K562 (cell line): Measurements from ENCODE around the gene DGAT2L6. TPM values are rescaled to one million over a fixed set of nuclear protein-coding genes. Genes with fewer than 3 reads are reported as not detected.

Experiments
- CEBPB ChIP-seq: fragments of 450-650 bp; IDR thresholded peaks from 2 replicates; pipeline ENCODE4 v1.6.1; 2016; ENCODE audit warnings: missing genetic modification characterization, missing compliant biosample characterization
- ETS2 ChIP-seq: IDR thresholded peaks from 2 replicates; pipeline ENCODE4 v1.6.1; 2016; ENCODE audit warnings: borderline replicate concordance, missing genetic modification characterization, mild to moderate bottlenecking, moderate library complexity, missing compliant biosample characterization; ENCODE audit not compliant: poor library complexity, severe bottlenecking
- SAFB ChIP-seq: fragments of 200-400 bp; formaldehyde crosslinking; IDR thresholded peaks from 2 replicates; pipeline ENCODE4 v1.6.1; 2017; ENCODE audit warnings: low read depth, low read length, borderline replicate concordance
- TEAD4 ChIP-seq, 2 experiments: sonication (generic) in 1 of 2; formaldehyde crosslinking in 1 of 2; IDR thresholded peaks; 2 replicates each; pipeline versions ENCODE4 v1.6.1 to v1.8.0; 2012 to 2022; ENCODE audit warnings: borderline replicate concordance in 1 of 2, inconsistent platforms in 1 of 2, low read length in 1 of 2, mild to moderate bottlenecking in 1 of 2, missing genetic modification reagents in 1 of 2
- polyA plus RNA-seq, 8 experiments: library from polyadenylated mRNA; depleted of rRNA in 4 of 8; stranded (reverse) in 5 of 8; unstranded in 3 of 8; fragments of >200 nt; fragmentation: Nextera tagmentation in 2 of 8; fragmentation: Illumina TruSeq in 1 of 8; extraction: Ambion mirVana in 2 of 8; extraction: Trizol in 1 of 8; gene quantifications; 2 replicates each; pipeline versions ENCODE4 v1.2.1 to v1.2.3, GENCODE V29; 2011 to 2014; ENCODE audit warnings: inconsistent platforms in 1 of 8, missing spikeins in 1 of 8
- total RNA-seq, 7 experiments: library from RNA; depleted of rRNA in 6 of 7; stranded (reverse); fragments of >200 nt in 6 of 7; fragmentation: Illumina TruSeq in 2 of 7; extraction: Trizol in 2 of 7; gene quantifications; 2 replicates each; pipeline versions ENCODE4 v1.2.1 to v1.2.3, GENCODE V29; 2011 to 2021; ENCODE audit warnings: low replicate concordance in 1 of 7
- TF ChIP-seq, protein P1 (sequence below): fragments of 450-650 bp; IDR thresholded peaks from 2 replicates; pipeline ENCODE4 v1.6.1; 2016; ENCODE audit warnings: mild to moderate bottlenecking, moderate library complexity
- TF ChIP-seq, protein P2 (sequence below): sonication (generic); formaldehyde crosslinking; IDR thresholded peaks from 2 replicates; pipeline ENCODE4 v1.8.0; 2022; ENCODE audit warnings: mild to moderate bottlenecking, low read depth, missing genetic modification reagents
- TF ChIP-seq, protein P3 (sequence below): fragments of 450-650 bp; formaldehyde crosslinking; conservative IDR thresholded peaks from 2 replicates; pipeline ENCODE4 v1.4.0; 2022; ENCODE audit warnings: mild to moderate bottlenecking, missing genetic modification characterization

DGAT2L6 gene
- total and polyA plus RNA-seq, 9 of the 15 experiments (the other 6 are each of a cell fraction or from before 2014, with no cell fraction given) = not detected

DNA sequence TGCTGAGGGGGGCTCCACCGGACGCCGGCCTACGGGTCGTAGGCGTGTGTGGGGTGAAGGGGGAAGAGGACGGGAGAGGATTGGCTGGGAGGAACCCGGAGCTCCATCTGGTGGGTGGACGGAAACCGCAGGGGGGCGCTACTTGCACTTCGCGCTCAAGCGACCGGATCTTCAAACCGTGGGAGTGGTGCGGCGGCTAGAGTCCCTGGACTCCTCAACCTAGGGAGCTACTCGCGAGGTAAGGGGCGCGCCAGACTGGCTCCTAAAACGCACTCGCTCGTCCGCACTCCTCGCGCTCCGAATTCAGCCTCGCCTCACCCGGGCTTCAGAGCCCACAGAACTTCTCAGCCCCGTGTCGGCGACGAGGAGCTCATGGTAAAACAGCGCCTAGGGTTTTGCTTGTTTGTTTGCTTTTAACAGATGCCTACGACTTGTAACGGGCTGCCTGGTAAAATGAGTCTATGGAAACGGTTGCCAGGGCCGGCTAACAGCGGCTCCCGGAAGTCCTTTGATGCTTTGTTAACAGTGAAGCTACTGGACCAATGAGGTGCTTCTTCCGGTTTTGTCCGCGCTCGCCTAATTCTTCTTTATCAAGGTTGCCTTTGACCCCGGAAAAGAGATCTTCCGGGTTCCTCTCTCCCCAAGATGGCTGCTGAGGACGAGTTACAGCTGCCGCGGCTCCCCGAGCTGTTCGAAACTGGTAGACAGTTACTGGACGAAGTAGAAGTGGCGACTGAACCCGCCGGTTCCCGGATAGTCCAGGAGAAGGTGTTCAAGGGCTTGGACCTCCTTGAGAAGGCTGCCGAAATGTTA lies 43.8 kb upstream of the DGAT2L6 start, which contains the start of gene IGBP1 (continued):
- TF ChIP-seq TEAD4 (IDR thresholded peaks at IDR 0.05; ENCODE audit: low read length) (no peak), TEAD4 (CRISPR knock-in tag; IDR thresholded peaks at IDR 0.05; ENCODE audit: borderline replicate concordance) (no peak), CEBPB (no peak), ETS2 (tag) (no peak), SAFB (no peak)
- TF ChIP-seq, protein P1, sequence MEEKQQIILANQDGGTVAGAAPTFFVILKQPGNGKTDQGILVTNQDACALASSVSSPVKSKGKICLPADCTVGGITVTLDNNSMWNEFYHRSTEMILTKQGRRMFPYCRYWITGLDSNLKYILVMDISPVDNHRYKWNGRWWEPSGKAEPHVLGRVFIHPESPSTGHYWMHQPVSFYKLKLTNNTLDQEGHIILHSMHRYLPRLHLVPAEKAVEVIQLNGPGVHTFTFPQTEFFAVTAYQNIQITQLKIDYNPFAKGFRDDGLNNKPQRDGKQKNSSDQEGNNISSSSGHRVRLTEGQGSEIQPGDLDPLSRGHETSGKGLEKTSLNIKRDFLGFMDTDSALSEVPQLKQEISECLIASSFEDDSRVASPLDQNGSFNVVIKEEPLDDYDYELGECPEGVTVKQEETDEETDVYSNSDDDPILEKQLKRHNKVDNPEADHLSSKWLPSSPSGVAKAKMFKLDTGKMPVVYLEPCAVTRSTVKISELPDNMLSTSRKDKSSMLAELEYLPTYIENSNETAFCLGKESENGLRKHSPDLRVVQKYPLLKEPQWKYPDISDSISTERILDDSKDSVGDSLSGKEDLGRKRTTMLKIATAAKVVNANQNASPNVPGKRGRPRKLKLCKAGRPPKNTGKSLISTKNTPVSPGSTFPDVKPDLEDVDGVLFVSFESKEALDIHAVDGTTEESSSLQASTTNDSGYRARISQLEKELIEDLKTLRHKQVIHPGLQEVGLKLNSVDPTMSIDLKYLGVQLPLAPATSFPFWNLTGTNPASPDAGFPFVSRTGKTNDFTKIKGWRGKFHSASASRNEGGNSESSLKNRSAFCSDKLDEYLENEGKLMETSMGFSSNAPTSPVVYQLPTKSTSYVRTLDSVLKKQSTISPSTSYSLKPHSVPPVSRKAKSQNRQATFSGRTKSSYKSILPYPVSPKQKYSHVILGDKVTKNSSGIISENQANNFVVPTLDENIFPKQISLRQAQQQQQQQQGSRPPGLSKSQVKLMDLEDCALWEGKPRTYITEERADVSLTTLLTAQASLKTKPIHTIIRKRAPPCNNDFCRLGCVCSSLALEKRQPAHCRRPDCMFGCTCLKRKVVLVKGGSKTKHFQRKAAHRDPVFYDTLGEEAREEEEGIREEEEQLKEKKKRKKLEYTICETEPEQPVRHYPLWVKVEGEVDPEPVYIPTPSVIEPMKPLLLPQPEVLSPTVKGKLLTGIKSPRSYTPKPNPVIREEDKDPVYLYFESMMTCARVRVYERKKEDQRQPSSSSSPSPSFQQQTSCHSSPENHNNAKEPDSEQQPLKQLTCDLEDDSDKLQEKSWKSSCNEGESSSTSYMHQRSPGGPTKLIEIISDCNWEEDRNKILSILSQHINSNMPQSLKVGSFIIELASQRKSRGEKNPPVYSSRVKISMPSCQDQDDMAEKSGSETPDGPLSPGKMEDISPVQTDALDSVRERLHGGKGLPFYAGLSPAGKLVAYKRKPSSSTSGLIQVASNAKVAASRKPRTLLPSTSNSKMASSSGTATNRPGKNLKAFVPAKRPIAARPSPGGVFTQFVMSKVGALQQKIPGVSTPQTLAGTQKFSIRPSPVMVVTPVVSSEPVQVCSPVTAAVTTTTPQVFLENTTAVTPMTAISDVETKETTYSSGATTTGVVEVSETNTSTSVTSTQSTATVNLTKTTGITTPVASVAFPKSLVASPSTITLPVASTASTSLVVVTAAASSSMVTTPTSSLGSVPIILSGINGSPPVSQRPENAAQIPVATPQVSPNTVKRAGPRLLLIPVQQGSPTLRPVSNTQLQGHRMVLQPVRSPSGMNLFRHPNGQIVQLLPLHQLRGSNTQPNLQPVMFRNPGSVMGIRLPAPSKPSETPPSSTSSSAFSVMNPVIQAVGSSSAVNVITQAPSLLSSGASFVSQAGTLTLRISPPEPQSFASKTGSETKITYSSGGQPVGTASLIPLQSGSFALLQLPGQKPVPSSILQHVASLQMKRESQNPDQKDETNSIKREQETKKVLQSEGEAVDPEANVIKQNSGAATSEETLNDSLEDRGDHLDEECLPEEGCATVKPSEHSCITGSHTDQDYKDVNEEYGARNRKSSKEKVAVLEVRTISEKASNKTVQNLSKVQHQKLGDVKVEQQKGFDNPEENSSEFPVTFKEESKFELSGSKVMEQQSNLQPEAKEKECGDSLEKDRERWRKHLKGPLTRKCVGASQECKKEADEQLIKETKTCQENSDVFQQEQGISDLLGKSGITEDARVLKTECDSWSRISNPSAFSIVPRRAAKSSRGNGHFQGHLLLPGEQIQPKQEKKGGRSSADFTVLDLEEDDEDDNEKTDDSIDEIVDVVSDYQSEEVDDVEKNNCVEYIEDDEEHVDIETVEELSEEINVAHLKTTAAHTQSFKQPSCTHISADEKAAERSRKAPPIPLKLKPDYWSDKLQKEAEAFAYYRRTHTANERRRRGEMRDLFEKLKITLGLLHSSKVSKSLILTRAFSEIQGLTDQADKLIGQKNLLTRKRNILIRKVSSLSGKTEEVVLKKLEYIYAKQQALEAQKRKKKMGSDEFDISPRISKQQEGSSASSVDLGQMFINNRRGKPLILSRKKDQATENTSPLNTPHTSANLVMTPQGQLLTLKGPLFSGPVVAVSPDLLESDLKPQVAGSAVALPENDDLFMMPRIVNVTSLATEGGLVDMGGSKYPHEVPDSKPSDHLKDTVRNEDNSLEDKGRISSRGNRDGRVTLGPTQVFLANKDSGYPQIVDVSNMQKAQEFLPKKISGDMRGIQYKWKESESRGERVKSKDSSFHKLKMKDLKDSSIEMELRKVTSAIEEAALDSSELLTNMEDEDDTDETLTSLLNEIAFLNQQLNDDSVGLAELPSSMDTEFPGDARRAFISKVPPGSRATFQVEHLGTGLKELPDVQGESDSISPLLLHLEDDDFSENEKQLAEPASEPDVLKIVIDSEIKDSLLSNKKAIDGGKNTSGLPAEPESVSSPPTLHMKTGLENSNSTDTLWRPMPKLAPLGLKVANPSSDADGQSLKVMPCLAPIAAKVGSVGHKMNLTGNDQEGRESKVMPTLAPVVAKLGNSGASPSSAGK = peak; percentile 23
- TF ChIP-seq, protein P2, sequence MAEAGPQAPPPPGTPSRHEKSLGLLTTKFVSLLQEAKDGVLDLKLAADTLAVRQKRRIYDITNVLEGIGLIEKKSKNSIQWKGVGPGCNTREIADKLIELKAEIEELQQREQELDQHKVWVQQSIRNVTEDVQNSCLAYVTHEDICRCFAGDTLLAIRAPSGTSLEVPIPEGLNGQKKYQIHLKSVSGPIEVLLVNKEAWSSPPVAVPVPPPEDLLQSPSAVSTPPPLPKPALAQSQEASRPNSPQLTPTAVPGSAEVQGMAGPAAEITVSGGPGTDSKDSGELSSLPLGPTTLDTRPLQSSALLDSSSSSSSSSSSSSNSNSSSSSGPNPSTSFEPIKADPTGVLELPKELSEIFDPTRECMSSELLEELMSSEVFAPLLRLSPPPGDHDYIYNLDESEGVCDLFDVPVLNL (CRISPR knock-in tag) = no peak
- TF ChIP-seq, protein P3, sequence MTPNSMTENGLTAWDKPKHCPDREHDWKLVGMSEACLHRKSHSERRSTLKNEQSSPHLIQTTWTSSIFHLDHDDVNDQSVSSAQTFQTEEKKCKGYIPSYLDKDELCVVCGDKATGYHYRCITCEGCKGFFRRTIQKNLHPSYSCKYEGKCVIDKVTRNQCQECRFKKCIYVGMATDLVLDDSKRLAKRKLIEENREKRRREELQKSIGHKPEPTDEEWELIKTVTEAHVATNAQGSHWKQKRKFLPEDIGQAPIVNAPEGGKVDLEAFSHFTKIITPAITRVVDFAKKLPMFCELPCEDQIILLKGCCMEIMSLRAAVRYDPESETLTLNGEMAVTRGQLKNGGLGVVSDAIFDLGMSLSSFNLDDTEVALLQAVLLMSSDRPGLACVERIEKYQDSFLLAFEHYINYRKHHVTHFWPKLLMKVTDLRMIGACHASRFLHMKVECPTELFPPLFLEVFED (CRISPR knock-in tag) = no peak
